GM03348 (cell line): ENCODE measurements around the gene SSH3.
A peak's percentile ranks its signal among the peaks of the same experiment; 100 is the strongest.

Source experiments
- DNase-seq: peaks from one replicate; pipeline ENCODE4 v3.0.0; 2012; ENCODE audit warnings: low spot score

Gene SSH3

DNA sequence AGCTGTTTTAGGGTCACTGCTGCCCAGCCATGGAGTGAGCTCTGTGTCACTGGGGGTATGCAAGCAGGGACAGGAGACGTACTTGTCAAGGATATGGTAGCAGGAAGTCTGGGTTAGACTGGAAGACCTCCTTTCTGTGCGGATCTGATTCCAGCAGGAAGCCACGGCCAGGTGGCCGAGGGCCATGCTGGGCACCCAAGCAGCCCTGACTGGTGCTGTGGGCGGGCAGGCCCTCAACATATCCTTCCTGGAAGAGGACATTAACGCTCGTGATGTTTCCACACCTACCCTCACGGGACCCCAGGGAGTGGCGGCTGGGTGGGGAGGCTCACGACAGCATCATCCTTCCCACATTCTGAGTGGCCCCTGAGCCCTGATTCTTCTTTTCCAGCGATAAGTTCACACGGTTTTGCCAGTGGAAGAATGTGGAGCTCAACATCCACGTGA lies 23.0 kb upstream of the SSH3 start:
- DNase-seq = no peak

DNA sequence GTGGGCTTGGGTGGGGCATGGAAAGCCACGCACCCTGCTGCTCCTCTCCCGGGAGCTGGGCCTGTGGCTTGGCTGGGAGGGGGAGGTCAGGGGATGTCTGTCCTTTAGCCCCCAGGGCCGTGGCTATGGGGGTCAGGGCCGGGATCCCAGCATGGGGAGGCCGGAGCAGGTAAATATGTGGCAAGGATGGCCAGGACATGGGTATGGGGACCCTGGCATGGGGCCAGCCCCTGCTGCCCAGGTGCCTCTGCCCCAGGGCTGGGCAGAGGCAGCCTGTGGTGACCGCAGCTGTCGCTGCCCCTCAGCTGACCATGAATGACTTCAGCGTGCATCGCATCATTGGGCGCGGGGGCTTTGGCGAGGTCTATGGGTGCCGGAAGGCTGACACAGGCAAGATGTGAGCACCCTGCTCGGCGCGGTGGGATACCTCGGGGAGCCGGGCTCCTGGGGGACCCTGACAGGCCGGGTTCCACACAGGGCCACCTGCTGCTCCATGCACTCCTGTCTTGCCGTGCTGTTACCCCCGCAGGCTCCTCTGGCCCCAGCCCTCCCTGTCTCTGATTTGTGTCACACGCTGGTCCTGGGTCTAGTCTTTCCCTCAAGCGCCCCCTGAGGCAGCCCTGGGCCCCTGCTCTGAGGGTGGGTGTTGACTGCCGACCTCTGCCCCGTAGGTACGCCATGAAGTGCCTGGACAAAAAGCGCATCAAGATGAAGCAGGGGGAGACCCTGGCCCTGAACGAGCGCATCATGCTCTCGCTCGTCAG lies 22.4 kb upstream of the SSH3 start:
- DNase-seq = no peak

DNA sequence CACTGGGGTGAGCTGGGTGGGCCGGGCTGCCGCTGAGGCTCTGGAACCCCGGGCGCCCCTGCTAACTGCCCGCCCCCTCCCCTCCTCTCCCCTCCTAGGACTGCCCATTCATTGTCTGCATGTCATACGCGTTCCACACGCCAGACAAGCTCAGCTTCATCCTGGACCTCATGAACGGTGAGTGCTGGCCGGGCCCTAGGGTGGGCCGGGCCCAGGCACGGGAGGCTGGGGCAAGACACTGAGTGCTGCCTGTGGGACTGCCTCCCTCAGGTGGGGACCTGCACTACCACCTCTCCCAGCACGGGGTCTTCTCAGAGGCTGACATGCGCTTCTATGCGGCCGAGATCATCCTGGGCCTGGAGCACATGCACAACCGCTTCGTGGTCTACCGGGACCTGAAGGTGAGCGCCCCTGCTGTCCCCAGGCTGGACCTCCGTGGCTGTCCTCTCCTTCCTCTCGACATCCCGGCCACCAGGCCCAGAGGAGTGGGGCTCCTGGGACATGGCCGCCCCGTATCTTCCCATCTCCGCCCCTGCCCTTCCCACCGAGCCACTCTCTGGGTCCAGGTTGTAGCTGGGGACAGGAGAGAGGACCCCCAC lies 21.7 kb upstream of the SSH3 start:
- no peak for DNase-seq

DNA sequence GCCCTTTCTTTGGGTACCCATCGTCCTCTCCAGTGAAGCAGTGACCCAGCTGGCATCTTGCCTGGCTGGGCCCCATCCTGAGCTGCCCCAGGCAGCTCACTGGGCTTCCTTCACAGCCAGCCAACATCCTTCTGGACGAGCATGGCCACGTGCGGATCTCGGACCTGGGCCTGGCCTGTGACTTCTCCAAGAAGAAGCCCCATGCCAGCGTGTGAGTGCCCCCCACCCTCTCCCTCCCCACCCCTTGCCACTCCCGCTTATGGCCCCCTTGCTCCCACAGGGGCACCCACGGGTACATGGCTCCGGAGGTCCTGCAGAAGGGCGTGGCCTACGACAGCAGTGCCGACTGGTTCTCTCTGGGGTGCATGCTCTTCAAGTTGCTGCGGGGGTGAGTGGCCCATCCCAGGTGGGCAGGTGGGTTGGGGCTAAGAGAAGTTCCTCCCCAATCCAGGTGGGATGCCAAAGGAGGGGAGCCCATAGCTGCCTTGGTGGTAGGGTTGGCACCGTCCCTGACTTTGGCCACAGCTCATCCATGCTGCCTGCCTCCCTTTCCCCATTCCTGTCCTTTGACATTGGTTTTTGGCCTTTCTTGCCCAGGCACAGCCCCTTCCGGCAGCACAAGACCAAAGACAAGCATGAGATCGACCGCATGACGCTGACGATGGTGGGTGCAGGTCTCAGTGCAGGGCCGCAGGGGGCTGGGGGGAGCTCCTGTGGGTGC lies 21.0 kb upstream of the SSH3 start:
- DNase-seq = no peak

- DNase-seq = no peak
Observed at GRCh38 chr11:67282876-67283371, 20.4 kb upstream of the SSH3 start.

DNA sequence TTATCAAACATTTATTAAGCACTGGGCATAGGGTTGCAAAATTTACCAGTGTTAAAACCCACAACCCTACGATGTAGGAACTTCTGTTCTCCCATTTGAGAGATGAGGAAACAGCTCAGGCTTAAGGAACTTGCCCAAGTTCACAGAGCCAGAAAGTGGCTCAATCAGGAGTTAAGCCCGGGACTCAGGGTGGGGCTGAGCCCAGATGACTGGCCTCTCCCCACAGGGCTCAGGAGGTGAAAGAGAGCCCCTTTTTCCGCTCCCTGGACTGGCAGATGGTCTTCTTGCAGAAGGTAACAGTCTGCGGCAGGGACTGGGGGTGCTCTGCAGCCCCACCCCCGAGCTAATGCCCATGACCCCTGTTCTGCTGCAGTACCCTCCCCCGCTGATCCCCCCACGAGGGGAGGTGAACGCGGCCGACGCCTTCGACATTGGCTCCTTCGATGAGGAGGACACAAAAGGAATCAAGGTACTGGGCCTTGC lies 19.8 kb upstream of the SSH3 start:
- no peak for DNase-seq

DNA sequence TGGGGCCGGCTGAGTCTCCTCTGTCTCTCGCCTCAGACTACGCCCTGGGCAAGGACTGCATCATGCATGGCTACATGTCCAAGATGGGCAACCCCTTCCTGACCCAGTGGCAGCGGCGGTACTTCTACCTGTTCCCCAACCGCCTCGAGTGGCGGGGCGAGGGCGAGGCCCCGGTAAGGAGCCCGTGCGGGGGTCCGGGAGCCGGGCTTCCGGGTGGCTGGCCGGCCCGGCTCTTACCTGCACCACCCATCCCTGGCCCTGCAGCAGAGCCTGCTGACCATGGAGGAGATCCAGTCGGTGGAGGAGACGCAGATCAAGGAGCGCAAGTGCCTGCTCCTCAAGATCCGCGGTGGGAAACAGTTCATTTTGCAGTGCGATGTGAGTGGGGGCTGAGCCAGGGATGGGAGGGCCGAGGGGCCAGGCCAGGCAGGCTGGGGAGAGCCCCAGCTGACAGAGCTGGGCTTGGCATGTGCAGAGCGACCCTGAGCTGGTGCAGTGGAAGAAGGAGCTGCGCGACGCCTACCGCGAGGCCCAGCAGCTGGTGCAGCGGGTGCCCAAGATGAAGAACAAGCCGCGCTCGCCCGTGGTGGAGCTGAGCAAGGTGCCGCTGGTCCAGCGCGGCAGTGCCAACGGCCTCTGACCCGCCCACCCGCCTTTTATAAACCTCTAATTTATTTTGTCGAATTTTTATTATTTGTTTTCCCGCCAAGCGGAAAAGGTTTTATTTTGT lies 18.4 kb upstream of the SSH3 start:
- no peak for DNase-seq

DNA sequence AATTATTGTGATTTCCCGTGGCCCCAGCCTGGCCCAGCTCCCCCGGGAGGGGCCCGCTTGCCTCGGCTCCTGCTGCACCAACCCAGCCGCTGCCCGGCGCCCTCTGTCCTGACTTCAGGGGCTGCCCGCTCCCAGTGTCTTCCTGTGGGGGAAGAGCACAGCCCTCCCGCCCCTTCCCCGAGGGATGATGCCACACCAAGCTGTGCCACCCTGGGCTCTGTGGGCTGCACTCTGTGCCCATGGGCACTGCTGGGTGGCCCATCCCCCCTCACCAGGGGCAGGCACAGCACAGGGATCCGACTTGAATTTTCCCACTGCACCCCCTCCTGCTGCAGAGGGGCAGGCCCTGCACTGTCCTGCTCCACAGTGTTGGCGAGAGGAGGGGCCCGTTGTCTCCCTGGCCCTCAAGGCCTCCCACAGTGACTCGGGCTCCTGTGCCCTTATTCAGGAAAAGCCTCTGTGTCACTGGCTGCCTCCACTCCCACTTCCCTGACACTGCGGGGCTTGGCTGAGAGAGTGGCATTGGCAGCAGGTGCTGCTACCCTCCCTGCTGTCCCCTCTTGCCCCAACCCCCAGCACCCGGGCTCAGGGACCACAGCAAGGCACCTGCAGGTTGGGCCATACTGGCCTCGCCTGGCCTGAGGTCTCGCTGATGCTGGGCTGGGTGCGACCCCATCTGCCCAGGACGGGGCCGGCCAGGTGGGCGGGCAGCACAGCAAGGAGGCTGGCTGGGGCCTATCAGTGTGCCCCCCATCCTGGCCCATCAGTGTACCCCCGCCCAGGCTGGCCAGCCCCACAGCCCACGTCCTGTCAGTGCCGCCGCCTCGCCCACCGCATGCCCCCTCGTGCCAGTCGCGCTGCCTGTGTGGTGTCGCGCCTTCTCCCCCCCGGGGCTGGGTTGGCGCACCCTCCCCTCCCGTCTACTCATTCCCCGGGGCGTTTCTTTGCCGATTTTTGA lies 17.5 kb upstream of the SSH3 start:
- no peak for DNase-seq

GRCh38 chr11:67286621-67287333 lies 16.6 kb upstream of the SSH3 start:
- no peak for DNase-seq

- no peak for DNase-seq
Observed at GRCh38 chr11:67287355-67288197, 15.8 kb upstream of the SSH3 start.

DNA sequence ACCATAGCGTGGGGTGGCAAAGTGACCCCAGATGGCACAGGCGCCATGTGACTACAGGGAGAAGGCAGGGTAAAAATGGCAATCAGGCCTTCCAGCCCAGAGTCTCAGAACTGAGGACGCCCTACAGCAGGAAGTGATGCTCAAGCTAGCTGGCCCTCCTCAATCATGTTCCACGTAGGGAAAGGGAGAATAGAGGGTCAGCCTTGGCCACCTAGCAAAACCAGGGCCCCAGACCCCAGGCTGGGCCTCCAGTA lies 15.2 kb upstream of the SSH3 start:
- DNase-seq = no peak

DNA sequence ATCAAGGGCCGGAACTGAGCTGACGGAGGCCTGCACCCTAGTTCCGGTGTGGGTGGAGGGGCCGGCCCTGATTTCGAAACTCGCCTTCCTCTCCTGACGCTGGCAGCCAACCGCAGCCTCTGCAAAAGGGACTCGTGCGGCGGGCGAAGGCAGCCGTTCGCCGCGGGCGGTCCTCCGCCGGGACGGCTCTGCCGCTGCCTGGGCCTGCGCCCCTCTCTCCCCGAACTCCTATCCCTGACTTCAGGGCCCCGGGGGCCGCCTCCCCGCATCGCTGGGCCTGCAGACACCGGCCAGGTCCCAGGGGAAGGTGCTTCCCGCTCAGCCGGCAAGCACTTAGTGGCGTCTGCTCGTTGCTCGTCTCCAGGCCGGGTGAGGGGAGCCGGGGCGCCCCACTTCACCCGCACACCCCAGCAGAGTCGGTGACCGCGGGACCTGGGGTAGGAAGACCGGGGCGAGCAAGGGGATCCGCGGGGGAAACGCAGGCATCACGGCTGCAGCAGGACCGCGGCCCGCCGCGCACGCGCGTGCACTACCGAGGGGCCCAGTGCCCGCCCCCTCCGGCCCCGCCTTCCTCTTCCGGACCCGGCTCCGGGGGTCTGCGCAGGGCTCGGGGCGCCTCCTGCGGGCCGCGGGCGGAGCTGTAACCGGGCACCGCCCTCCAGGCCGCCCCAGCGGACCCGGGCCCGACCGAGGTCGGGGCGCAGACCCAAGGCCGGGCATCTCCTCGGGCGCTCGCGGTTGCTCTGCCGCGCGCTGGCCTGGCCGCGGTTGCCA lies 14.7 kb upstream of the SSH3 start:
- peak; percentile 96 for DNase-seq

- DNase-seq = peak; percentile 97
Observed at GRCh38 chr11:67289226-67289650, 14.1 kb upstream of the SSH3 start, which contains the start of gene ANKRD13D. ANKRD13D (plus strand) TSS chr11:67289303; CDS start chr11:67289461, 158 bp downstream.

DNA sequence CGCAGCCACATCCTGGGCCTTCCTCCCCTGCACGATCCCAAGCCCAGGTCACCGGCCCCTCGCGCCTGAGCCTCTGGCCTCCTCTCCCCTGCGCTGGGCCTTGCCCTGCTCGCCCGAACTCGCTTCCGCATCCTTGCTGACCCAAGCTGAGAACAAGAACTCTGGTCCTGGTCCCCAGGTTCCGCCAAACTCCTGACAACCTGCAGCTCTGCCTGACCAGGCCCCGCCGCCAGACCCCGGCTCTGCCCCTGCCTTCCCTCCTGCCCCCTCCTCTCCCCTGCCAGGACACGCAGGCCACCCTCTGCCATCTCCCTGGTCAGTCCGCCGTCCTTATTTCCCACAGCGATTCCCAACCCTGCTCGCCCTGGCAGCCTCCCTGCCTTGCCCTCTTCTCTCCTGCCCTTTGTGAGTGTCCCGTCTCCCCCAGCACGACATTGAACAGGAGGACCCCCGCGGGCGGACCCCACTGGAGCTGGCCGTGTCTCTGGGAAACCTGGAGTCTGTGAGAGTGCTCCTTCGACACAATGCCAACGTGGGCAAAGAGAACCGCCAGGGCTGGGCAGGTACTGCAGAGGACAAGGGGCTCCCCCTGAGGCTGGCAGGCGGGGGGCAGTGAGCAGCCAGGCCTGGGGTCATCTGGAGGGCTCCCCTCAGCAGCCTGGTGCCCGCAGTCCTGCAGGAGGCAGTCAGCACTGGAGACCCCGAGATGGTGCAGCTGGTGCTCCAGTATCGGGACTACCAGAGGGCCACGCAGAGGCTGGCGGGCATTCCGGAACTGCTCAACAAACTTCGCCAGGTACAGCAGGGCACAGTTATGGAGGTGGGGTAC lies 13.5 kb upstream of the SSH3 start:
- peak; percentile 52 for DNase-seq

DNA sequence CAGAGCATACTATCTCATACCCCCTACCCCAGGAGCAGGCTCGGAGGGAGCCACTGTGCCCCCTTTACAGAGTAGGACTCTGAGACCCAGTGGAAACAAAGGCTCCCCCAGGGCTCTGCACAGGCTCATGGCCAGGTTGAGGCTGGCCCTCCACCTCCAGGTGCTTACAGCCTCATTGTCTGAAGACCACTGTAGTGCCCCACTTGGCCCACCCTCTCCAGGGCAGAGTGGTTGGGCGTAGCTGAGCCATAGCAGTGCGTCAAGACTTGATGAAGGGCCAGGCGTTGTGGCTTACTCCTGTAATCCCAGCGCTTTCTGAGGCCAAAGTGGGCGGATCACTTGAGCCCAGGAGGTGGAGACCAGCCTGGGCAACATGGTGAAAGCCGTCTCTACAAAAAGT lies 12.5 kb upstream of the SSH3 start:
- no peak for DNase-seq

DNA sequence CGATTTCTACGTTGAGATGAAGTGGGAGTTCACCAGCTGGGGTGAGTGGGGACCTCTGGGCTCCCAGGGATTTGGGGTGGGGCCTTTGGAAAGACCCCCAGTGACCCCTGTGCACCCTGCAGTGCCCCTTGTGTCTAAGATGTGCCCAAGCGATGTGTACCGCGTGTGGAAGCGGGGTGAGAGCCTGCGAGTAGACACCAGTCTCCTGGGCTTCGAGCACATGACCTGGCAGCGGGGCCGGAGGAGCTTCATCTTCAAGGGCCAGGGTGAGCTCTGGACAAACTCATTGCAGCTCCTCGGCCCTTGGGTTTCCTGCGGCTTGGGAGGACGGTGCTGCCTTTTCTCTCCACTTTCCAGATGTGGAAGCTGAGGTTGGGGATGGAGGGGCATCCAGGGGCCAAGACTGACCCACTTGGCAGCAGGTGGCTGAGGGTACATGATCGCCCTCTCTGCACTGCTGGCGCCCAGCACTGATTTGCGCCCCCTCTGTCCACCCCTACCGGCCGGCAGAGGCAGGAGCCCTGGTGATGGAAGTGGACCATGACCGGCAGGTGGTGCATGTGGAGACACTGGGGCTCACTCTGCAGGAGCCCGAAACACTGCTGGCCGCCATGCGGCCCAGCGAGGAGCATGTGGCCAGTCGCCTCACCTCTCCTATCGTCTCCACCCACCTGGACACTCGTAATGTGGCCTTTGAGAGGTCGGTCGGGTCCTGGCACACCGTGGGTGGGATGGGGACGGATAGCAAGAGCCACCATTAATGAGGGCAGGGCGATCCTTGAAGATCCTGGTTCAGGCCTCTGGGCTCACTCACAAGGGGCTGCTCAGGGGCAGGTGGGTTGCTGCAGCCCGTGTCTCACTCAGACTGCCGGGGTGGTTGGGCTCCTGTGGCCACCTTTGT lies 11.6 kb upstream of the SSH3 start:
- no peak for DNase-seq

DNA sequence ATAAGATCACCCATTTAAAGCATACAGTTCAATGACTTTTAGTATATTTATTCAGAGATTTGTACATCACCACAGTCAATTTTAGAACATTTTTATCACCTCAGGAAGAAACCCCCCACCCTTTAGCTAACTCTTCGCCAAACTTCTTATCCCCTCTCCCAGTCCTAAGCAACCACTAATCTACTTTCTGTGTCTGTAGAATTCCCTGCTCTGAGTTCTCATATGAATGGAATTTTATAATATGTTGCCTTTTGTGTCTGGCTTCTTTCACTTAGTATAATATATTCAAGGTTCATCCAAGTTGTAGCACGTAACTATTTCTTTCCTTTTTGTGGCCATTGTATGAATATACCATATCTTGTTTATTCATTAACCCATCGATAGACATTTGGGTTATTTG lies 10.7 kb upstream of the SSH3 start:
- no peak for DNase-seq
